ENCODE data around the gene SLC9B2.

DNA sequence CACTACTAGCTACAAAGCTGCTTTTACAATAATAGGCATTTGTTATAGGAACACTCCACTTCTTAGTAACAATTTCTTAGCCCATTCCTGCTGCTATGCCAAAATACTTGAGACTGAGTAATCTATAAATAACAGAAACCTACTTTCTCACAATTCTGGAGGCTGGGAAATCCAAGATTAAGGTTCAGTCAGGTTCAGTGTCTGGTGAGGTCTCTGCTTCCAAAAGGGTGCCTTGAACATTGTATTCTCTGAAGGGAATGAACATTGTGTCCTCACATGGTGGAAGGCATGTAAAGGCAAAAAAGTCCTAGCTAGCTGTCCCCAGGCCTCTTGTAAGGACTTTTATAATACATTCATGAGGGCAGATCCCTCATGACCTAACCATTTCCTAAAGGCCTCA lies 64.0 kb downstream of the SLC9B2 start:
- TF ChIP-seq, protein P1, sequence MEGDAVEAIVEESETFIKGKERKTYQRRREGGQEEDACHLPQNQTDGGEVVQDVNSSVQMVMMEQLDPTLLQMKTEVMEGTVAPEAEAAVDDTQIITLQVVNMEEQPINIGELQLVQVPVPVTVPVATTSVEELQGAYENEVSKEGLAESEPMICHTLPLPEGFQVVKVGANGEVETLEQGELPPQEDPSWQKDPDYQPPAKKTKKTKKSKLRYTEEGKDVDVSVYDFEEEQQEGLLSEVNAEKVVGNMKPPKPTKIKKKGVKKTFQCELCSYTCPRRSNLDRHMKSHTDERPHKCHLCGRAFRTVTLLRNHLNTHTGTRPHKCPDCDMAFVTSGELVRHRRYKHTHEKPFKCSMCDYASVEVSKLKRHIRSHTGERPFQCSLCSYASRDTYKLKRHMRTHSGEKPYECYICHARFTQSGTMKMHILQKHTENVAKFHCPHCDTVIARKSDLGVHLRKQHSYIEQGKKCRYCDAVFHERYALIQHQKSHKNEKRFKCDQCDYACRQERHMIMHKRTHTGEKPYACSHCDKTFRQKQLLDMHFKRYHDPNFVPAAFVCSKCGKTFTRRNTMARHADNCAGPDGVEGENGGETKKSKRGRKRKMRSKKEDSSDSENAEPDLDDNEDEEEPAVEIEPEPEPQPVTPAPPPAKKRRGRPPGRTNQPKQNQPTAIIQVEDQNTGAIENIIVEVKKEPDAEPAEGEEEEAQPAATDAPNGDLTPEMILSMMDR (IDR thresholded peaks at IDR 0.05), result no peak
- TF ChIP-seq POLR2AphosphoS5 (IDR thresholded peaks at IDR 0.05), result no peak
- no peak for TF ChIP-seq POLR2A (IDR thresholded peaks at IDR 0.05)

Measured in upper lobe of left lung (tissue), 4 donors.